Small intestine (tissue), 7 donors: ENCODE results near the gene CRYGD. TPM values are rescaled to one million over a fixed set of nuclear protein-coding genes. Genes with fewer than 3 reads are reported as not detected.
A peak's percentile ranks its signal among the peaks of the same experiment; 100 is the strongest.

Experiments
- DNase-seq, 2 donors: peaks; one replicate each; pipeline versions ENCODE4 v3.0.0 to v3.0.0-alpha.2; 2013
- FAIRE-seq: peaks from 2 replicates; lab custom pipeline; 2012; peaks lifted over from hg19 to GRCh38; lab: Jason Lieb, UNC
- H3K27ac ChIP-seq, 3 donors: one replicate each; pipeline ENCODE4 v1.5.1; 2013; ENCODE audit warnings: low read length in 2 of 3, mild to moderate bottlenecking in 2 of 3, control low read depth in 1 of 3, inconsistent platforms in 1 of 3, low read depth in 1 of 3, moderate library complexity in 1 of 3
- H3K27me3 ChIP-seq, 3 donors: one replicate each; pipeline ENCODE4 v1.6.1; 2013; ENCODE audit warnings: low read length in 3 of 3, inconsistent platforms in 1 of 3; ENCODE audit not compliant: control insufficient read depth in 3 of 3, insufficient read depth in 3 of 3
- H3K36me3 ChIP-seq, 3 donors: one replicate each; pipeline ENCODE4 v1.6.1; 2013; ENCODE audit warnings: low read length in 3 of 3, inconsistent platforms in 1 of 3, low read depth in 1 of 3, mild to moderate bottlenecking in 1 of 3, moderate library complexity in 1 of 3; ENCODE audit not compliant: control insufficient read depth in 3 of 3, insufficient read depth in 2 of 3
- H3K4me1 ChIP-seq, 3 donors: one replicate each; pipeline ENCODE4 v1.6.1; 2013; ENCODE audit warnings: low read length in 2 of 3, inconsistent platforms in 1 of 3, low read depth in 1 of 3, mild to moderate bottlenecking in 1 of 3, moderate library complexity in 1 of 3; ENCODE audit not compliant: control insufficient read depth in 3 of 3, insufficient read depth in 2 of 3
- H3K4me3 ChIP-seq, 3 donors: one replicate each; pipeline ENCODE4 v1.5.1; 2013; ENCODE audit warnings: low read length in 3 of 3, control low read depth in 1 of 3, inconsistent platforms in 1 of 3, low read depth in 1 of 3, mild to moderate bottlenecking in 1 of 3, moderate library complexity in 1 of 3
- H3K9me3 ChIP-seq, 2 donors: one replicate each; pipeline ENCODE4 v1.6.1; 2013; ENCODE audit warnings: low read depth in 1 of 2, low read length in 1 of 2; ENCODE audit not compliant: control insufficient read depth in 2 of 2, insufficient read depth in 1 of 2
- WGBS, 3 donors: extraction: QIAGEN DNeasy Blood & Tissue Kit; methylation state at CpG; one replicate each; pipeline ENCODE4 v1.1.7; 2013; 5-methylcytosine and 5-hydroxymethylcytosine counted together
- polyA plus RNA-seq, 4 donors: library from polyadenylated mRNA; stranded (reverse) in 3 of 4; unstranded in 1 of 4; fragments of 200-250 nt in 3 of 4; fragments of 120-200 nt in 1 of 4; gene quantifications; one replicate each; pipeline versions ENCODE4 v1.2.1 to v1.2.3, GENCODE V29; 2013
- donor health status: healthy with polysubstance abuse.
- donor health status: control.
- donor health status: control.
- donor health status: Bipolar disorder and iron deficiency.
- donor health status: healthy.

CRYGD gene
- polyA plus RNA-seq, 4 donors = 0.15 to 2.8 TPM; not detected in 2

DNA sequence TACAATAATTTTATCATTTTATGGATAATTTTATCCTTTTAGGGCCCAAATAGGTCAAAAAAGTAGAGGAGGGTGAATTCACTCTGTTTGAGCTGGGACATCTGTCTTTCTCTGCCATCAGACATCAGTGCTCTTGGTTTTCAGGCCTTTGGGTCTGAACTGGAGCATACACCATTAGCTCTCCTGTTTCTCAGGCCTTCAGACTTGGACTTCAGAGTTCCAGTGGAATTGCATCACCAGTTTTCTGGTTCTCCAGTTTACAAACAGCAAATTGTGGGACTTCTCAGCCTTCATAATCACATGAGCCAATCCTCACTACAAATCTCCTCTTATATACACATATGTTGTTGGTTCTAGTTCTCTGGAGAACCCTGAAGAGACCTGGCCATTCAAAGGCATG lies 33.9 kb downstream of the CRYGD start:
- H3K4me3 ChIP-seq = no peak overlapping the region
- no peak overlapping the region for H3K27ac ChIP-seq
- peaks cover 0 to 2% (median 0%) of the 10 kb centered on the region in 3 donors for H3K4me1 ChIP-seq
- DNase-seq (no peak), FAIRE-seq (no peak)
- H3K27me3 ChIP-seq = no peaks in the 10 kb centered on the region
- H3K9me3 ChIP-seq = peaks cover 0 to 4% of the 10 kb centered on the region in 2 donors
- no peaks in the 10 kb centered on the region for H3K36me3 ChIP-seq

DNA sequence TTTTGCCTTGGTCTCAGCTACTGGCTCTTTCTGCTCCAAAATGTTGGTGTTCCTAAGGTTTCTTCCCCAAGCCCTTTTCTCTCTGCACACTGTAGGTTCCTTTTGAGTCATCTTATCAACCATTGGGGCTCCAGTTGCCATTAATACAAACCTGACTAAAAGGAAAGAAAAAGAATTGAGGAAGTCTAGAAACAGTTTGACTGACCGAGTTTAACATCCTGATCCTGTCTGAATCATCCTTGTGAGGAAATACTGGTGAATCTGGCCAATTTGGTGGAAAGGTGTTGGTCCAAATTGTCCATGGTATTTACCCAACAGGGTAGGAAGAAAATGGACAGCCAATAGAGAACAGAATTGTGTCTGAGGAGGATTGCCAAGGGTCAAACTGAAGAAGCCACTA lies 38.3 kb downstream of the CRYGD start:
- WGBS, 3 donors = 56 to 68% (median 57%) methylated on average over 1 of the region's 1 CpG

DNA sequence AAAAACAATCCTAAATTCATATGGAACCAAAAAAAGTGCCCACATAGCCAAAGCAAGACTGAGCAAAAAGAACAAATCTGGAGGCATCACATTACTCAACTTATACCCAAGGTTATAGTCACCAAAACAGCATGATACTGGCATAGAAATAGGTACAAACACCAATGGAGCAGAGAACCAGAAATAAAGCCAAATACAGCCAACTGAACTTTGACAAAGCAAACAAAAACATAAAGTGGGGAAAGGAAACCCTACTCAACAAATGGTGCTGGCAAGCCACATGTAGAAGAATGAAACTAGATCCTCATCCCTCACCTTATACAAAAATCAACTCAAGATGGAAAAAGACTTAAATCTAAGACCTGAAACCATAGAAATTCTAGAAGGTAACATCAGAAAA lies 40.5 kb downstream of the CRYGD start:
- Histone ChIP-seq H3K27ac (no peak overlapping the region), H3K27me3 (no peaks in the 10 kb centered on the region), H3K4me1 (no peaks in the 10 kb centered on the region), H3K9me3 (no peaks in the 10 kb centered on the region), H3K4me3 (no peak overlapping the region), H3K36me3 (no peaks in the 10 kb centered on the region)
- FAIRE-seq (no peak), DNase-seq (no peak)

More for the DNA sequence above, 38.3 kb downstream of the CRYGD start:
- Histone ChIP-seq H3K27me3 (no peaks in the 10 kb centered on the region), H3K27ac (no peak overlapping the region), H3K9me3 (peaks cover 0 to 4% of the 10 kb centered on the region in 2 donors), H3K4me3 (no peak overlapping the region), H3K4me1 (no peaks in the 10 kb centered on the region), H3K36me3 (no peaks in the 10 kb centered on the region)
- FAIRE-seq (no peak), DNase-seq (no peak)

DNA sequence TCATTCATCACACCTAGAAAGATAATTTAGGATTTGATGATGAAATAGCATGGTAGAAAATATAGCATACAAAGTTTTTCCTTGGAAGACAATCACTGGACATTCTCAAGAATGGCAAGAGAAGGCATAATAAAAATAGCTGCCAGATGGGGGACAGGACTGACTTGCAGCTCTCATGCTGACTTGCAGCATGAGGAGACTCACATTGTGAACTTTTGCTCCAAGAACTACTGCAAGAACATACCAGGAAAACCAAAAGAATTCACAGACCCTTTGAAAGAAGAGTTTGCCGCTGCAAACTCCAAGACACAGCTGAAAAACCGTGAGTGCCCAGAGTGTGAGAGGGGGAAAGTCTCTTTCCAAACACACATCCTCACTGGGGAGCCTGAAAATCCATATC lies 47.0 kb downstream of the CRYGD start:
- no peak overlapping the region for H3K4me3 ChIP-seq
- no peak overlapping the region for H3K27ac ChIP-seq
- FAIRE-seq (no peak), DNase-seq (no peak)
- no peaks in the 10 kb centered on the region for H3K36me3 ChIP-seq
- H3K4me1 ChIP-seq = no peaks in the 10 kb centered on the region
- no peaks in the 10 kb centered on the region for H3K9me3 ChIP-seq
- no peaks in the 10 kb centered on the region for H3K27me3 ChIP-seq
- 69 to 95% (median 84%) methylated on average over 2 of the region's 2 CpGs for WGBS, 3 donors

DNA sequence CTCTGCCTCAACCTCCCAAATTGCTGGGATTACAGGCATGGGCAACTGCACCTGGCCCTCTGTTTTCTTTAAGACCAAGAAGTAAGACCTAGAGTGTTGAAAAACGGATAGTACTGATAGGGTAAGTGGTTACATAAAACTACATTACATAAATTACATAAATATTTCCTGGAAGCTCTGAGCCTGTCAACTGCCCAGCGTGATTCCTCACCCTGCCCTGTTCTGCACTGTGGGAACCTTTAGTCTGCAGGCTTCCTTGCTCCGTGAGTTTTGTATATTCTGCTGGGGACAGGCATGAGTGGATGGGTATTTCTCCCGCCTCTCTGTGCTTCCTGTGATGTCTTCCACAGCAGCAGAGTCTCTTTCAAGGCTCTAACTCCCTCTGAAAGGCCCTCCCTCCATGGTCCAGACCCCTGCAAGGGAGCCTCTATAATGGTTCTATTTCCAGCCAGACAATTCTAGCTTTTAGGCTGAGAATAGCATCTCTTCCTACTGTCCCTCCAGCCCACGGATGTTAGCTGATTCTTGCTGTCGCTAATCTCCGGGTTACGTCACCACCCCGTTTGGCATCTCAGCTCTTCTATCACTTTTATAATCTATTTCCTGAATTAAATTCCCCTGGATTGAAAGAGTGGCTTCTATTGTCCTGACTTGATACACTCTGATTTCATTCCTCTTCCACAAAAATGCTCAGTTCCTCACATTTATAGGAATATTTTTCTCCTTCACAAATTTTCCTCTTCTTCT lies 49.5 kb downstream of the CRYGD start:
- Histone ChIP-seq H3K9me3 (no peaks in the 10 kb centered on the region), H3K27ac (no peak overlapping the region), H3K4me3 (no peak overlapping the region), H3K36me3 (no peaks in the 10 kb centered on the region), H3K27me3 (no peaks in the 10 kb centered on the region), H3K4me1 (no peaks in the 10 kb centered on the region)
- 40 to 42% (median 40%) methylated on average over 9 of the region's 9 CpGs for WGBS, 3 donors
- no peak for DNase-seq
- no peak for FAIRE-seq

DNA sequence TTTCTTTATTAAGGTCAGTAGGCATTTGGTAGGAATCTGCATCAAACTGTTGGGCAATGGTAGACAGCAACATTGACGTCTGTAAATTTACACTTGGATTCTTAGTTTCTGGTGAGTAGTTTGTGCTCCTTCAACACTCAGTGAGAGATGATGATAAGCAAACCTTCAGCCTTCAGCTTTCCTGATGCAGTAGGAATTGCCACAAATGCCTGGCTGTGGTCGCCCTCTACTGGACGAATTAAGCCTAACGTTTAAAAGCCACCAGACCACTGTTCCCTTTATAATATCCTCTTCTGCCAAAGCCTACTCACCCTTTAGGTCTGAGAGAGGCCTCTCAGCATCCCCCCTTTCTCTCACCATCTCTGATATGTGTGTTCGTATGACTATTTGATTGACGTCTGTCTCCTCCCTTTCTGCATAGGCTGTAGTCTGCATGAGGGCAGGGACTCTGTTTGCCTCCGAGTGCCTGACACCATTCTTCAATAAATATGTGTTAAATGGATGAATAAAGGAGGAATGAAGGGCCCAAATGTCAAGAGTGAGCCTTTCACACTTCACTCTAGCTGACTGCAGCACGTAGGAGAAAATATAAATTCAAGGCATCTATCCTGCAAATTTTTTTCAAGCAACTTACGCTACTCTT lies 52.0 kb downstream of the CRYGD start:
- FAIRE-seq (no peak), DNase-seq (peak; percentile 71 to 79)
- Histone ChIP-seq H3K4me1 (no peaks in the 10 kb centered on the region), H3K36me3 (no peaks in the 10 kb centered on the region), H3K27me3 (no peaks in the 10 kb centered on the region), H3K27ac (no peak overlapping the region), H3K9me3 (no peaks in the 10 kb centered on the region), H3K4me3 (no peak overlapping the region)
- 21 to 28% (median 24%) methylated on average over 9 of the region's 9 CpGs for whole genome bisulfite sequencing, 3 donors

Other genes starting within 250 kb of the CRYGD start
- gene PLEKHM3, start 99.0 kb downstream of the CRYGD start, polyA plus RNA-seq = 10 to 100 TPM in 1 of 4 donors, 1 to 10 TPM in 2, under 1 TPM in 1; 0.89 to 12.1 (median 2.1) TPM
- not detected for gene CRYGC, start 5.3 kb upstream of the CRYGD start, polyA plus RNA-seq
- gene CRYGB, start 21.6 kb upstream of the CRYGD start, polyA plus RNA-seq = not detected
- gene CRYGA, start 39.1 kb upstream of the CRYGD start, polyA plus RNA-seq = not detected
- gene C2orf80, start 65.5 kb upstream of the CRYGD start, polyA plus RNA-seq = under 1 TPM in 1 of 4 donors, not detected in 3; 0.46 TPM
- gene IDH1, start 130.5 kb upstream of the CRYGD start, polyA plus RNA-seq = 100 to 1,000 TPM; 115 to 297 (median 243) TPM
- gene PIKFYVE, start 141.7 kb upstream of the CRYGD start, polyA plus RNA-seq = 10 to 100 TPM in 1 of 4 donors, 1 to 10 TPM in 3; 5.1 to 17.3 (median 7.1) TPM